Measurements from ENCODE around the gene KNDC1.

KNDC1 gene

GRCh38 chr10:133249094-133249780 is 89.2 kb downstream of the KNDC1 start:
- TF ChIP-seq GABPA (IDR thresholded peaks at IDR 0.05; ENCODE audit: low read depth): no peak
- TF ChIP-seq SPI1 (IDR thresholded peaks at IDR 0.05; ENCODE audit: borderline replicate concordance, low read depth): no peak
- TF ChIP-seq CTCF (IDR thresholded peaks at IDR 0.05; ENCODE audit: insufficient read depth, low read length): no peak
- no peak for TF ChIP-seq REST (IDR thresholded peaks at IDR 0.05; ENCODE audit: insufficient replicate concordance, low read depth)
- no peak for TF ChIP-seq POLR2AphosphoS5 (IDR thresholded peaks at IDR 0.05; ENCODE audit: low read depth)
- DNase-seq (ENCODE audit: low read depth in 1 of 2, low spot score in 1 of 2): no peak
- Histone ChIP-seq H3K27ac (replicated peaks) (no peak overlapping the region), H3K27me3 (ENCODE audit: insufficient read depth, poor library complexity, severe bottlenecking) (peaks cover 4% of the 10 kb centered on the region), H3K4me3 (replicated peaks; ENCODE audit: insufficient read depth, low read length) (no peak overlapping the region)

GRCh38 chr10:133249975-133250754 is 90.1 kb downstream of the KNDC1 start:
- H3K27me3 ChIP-seq (ENCODE audit: insufficient read depth, poor library complexity, severe bottlenecking): peaks cover 4% of the 10 kb centered on the region
- no peak overlapping the region for H3K4me3 ChIP-seq (replicated peaks; ENCODE audit: insufficient read depth, low read length)
- no peak for DNase-seq (ENCODE audit: low read depth in 1 of 2, low spot score in 1 of 2)
- no peak overlapping the region for H3K27ac ChIP-seq (replicated peaks)
- no peak for TF ChIP-seq REST (IDR thresholded peaks at IDR 0.05; ENCODE audit: insufficient replicate concordance, low read depth)
- no peak for TF ChIP-seq GABPA (IDR thresholded peaks at IDR 0.05; ENCODE audit: low read depth)
- no peak for TF ChIP-seq SPI1 (IDR thresholded peaks at IDR 0.05; ENCODE audit: borderline replicate concordance, low read depth)

GRCh38 chr10:133251388-133252222 is 91.6 kb downstream of the KNDC1 start:
- H3K4me3 ChIP-seq (replicated peaks; ENCODE audit: insufficient read depth, low read length): no peak overlapping the region
- H3K27me3 ChIP-seq (ENCODE audit: insufficient read depth, poor library complexity, severe bottlenecking): peaks cover 4% of the 10 kb centered on the region
- no peak overlapping the region for H3K27ac ChIP-seq (replicated peaks)
- no peak for TF ChIP-seq SPI1 (IDR thresholded peaks at IDR 0.05; ENCODE audit: borderline replicate concordance, low read depth)
- TF ChIP-seq CTCF (IDR thresholded peaks at IDR 0.05; ENCODE audit: insufficient read depth, low read length): no peak
- no peak for TF ChIP-seq POLR2AphosphoS5 (IDR thresholded peaks at IDR 0.05; ENCODE audit: low read depth)
- no peak for TF ChIP-seq REST (IDR thresholded peaks at IDR 0.05; ENCODE audit: insufficient replicate concordance, low read depth)
- no peak for TF ChIP-seq GABPA (IDR thresholded peaks at IDR 0.05; ENCODE audit: low read depth)
- no peak for DNase-seq (ENCODE audit: low read depth in 1 of 2, low spot score in 1 of 2)
